HepG2 (cell line): ENCODE results near the gene CPM. TPM values are rescaled to one million over a fixed set of nuclear protein-coding genes. Genes with fewer than 3 reads are reported as not detected.

Experiments used
- ATAC-seq: fragments of 200-7000 bp; cut with Tn5 transposase; 3 replicates; pipeline ENCODE4 v1.9.1; 2020; ENCODE audit warnings: mild to moderate bottlenecking, moderate library complexity
- BruUV-seq: library from RNA; stranded (reverse); fragments of 400-500 nt; replicated peaks from 2 replicates; lab custom pipeline; 2021; lab: Mats Ljungman, UMichigan
- CTCF ChIA-PET: fragments of 300-600 bp; formaldehyde crosslinking; extraction: SDS; loops from one replicate; lab custom pipeline; 2021; ENCODE audit warnings: low total read pairs, inconsistent platforms, low intra/inter-chr PET ratio; lab: Yijun Ruan, JAX
- POLR2A ChIA-PET: fragments of 350-600 bp; sonication (Branson Sonifier 250); formaldehyde crosslinking; loops from one replicate; lab custom pipeline; 2020; ENCODE audit warnings: antibody characterized with exemption, inconsistent platforms; lab: Yijun Ruan, JAX
- DNase-seq: peaks from one replicate; pipeline ENCODE4 v3.0.0-alpha.2; 2015; ENCODE audit warnings: low spot score
- FAIRE-seq: peaks from 3 replicates; lab custom pipeline; 2011; peaks lifted over from hg19 to GRCh38; lab: Jason Lieb, UNC
- H2AFZ ChIP-seq: one replicate; pipeline ENCODE4 v1.6.1; 2011; ENCODE audit warnings: low read length, inconsistent platforms
- H3K27ac ChIP-seq: fragments of 300-600 bp; 3 replicates; pipeline ENCODE4 v1.8.0; 2011; ENCODE audit warnings: mixed run types, mild to moderate bottlenecking, mixed read lengths, low read length, inconsistent platforms; ENCODE audit not compliant: insufficient read depth; ENCODE audit errors: extremely low read length
- H3K27me3 ChIP-seq, 2 experiments: fragments of 200-600 bp in 1 of 2; 2 replicates in 1 of 2; 3 replicates in 1 of 2; pipeline versions ENCODE4 v1.6.0 to v1.8.0; 2011; ENCODE audit warnings: low read length in 2 of 2, mild to moderate bottlenecking in 2 of 2, moderate library complexity in 2 of 2, inconsistent platforms in 1 of 2; ENCODE audit not compliant: insufficient read depth in 2 of 2, control insufficient read depth in 1 of 2
- H3K36me3 ChIP-seq, 2 experiments: fragments of 200-600 bp in 1 of 2; replicated peaks in 1 of 2; 2 replicates in 1 of 2; 3 replicates in 1 of 2; pipeline versions ENCODE4 v1.5.1 to v1.8.0; 2011; ENCODE audit warnings: low read length in 2 of 2, inconsistent platforms in 1 of 2; ENCODE audit not compliant: insufficient read depth in 2 of 2, control insufficient read depth in 1 of 2
- H3K4me1 ChIP-seq: 2 replicates; pipeline ENCODE4 v1.5.1; 2012; ENCODE audit warnings: low read length, inconsistent platforms; ENCODE audit not compliant: insufficient read depth
- H3K4me2 ChIP-seq: 2 replicates; pipeline ENCODE4 v1.6.0; 2011; ENCODE audit warnings: low read depth, low read length, inconsistent platforms
- H3K4me3 ChIP-seq, 3 experiments: fragments of 200-600 bp in 1 of 3; sonication (generic), shearing (Covaris generic) in 1 of 3; replicated peaks in 1 of 3; 2 replicates each; pipeline ENCODE4 v1.5.1; 2011 to 2016; ENCODE audit warnings: low read length in 3 of 3, inconsistent platforms in 2 of 3, low read depth in 2 of 3, mild to moderate bottlenecking in 2 of 3, control low read depth in 1 of 3, mixed read lengths in 1 of 3; ENCODE audit not compliant: insufficient read depth in 1 of 3
- H3K79me2 ChIP-seq: one replicate; pipeline ENCODE4 v1.6.1; 2011; ENCODE audit warnings: low read length, inconsistent platforms; ENCODE audit not compliant: insufficient read depth
- H3K9ac ChIP-seq: 2 replicates; pipeline ENCODE4 v1.6.0; 2011; ENCODE audit warnings: mild to moderate bottlenecking, low read depth, low read length, inconsistent platforms; ENCODE audit not compliant: insufficient read depth
- H3K9me3 ChIP-seq: 2 replicates; pipeline ENCODE4 v1.5.1; 2012; ENCODE audit warnings: mild to moderate bottlenecking, low read length
- H4K20me1 ChIP-seq: 2 replicates; pipeline ENCODE4 v1.6.0; 2011; ENCODE audit warnings: inconsistent platforms, mild to moderate bottlenecking, low read length, moderate library complexity; ENCODE audit not compliant: insufficient read depth
- ARID2 ChIP-seq: sonication (generic); formaldehyde crosslinking; IDR thresholded peaks from 2 replicates; pipeline ENCODE4 v1.8.1; 2022; ENCODE audit warnings: mild to moderate bottlenecking, missing genetic modification reagents, borderline replicate concordance
- FOXA3 ChIP-seq: IDR thresholded peaks from 2 replicates; pipeline ENCODE4 v1.6.1; 2016; ENCODE audit warnings: missing genetic modification reagents, missing compliant biosample characterization
- FOXC1 ChIP-seq: sonication (generic); formaldehyde crosslinking; IDR thresholded peaks from 2 replicates; pipeline ENCODE4 v1.8.0; 2022; ENCODE audit warnings: mild to moderate bottlenecking, missing genetic modification reagents, borderline replicate concordance
- GLMP ChIP-seq: sonication (generic); formaldehyde crosslinking; IDR thresholded peaks from 2 replicates; pipeline ENCODE4 v1.9.0; 2021; ENCODE audit warnings: missing genetic modification reagents, mild to moderate bottlenecking, borderline replicate concordance
- NFKB2 ChIP-seq: sonication (generic); formaldehyde crosslinking; IDR thresholded peaks from 2 replicates; pipeline ENCODE4 v1.4.0; 2020; ENCODE audit warnings: missing genetic modification reagents, borderline replicate concordance
- RXRA ChIP-seq: sonication (generic); formaldehyde crosslinking; IDR thresholded peaks from 2 replicates; pipeline ENCODE4 v1.5.1; 2020; ENCODE audit warnings: missing genetic modification reagents
- SNAPC2 ChIP-seq: sonication (generic); formaldehyde crosslinking; IDR thresholded peaks from 2 replicates; pipeline ENCODE4 v1.8.1; 2022; ENCODE audit warnings: mild to moderate bottlenecking, missing genetic modification reagents
- ZNF256 ChIP-seq: sonication (generic); formaldehyde crosslinking; conservative IDR thresholded peaks from 2 replicates; pipeline ENCODE4 v1.4.0; 2020; ENCODE audit warnings: missing genetic modification reagents
- ZNF543 ChIP-seq: sonication (generic); formaldehyde crosslinking; IDR thresholded peaks from 2 replicates; pipeline ENCODE4 v1.4.0; 2020; ENCODE audit warnings: mild to moderate bottlenecking, missing genetic modification reagents
- ZNF660 ChIP-seq: sonication (generic); formaldehyde crosslinking; IDR thresholded peaks from 2 replicates; pipeline ENCODE4 v1.5.1; 2020; ENCODE audit warnings: mild to moderate bottlenecking, low read depth, missing genetic modification reagents, borderline replicate concordance
- WGBS: methylation state at CpG from one replicate; pipeline ENCODE4 v1.1.6; 2017; ENCODE audit warnings: low lambda C conversion rate; 5-methylcytosine and 5-hydroxymethylcytosine counted together
- in situ Hi-C: cut with HindIII; loops from 2 replicates; pipeline ENCODE4 v1.10.0; 2017; ENCODE audit warnings: low pct_unique_long_range_greater_than_20kb; ENCODE audit not compliant: extremely low pct_ligation_motif_present
- intact Hi-C: fragments of 100-400 bp; cut with micrococcal nuclease; formaldehyde crosslinking; loops from one replicate; pipeline ENCODE4 v1.10.0; 2022; ENCODE audit not compliant: unreplicated experiment
- polyA plus RNA-seq, 8 experiments: library from polyadenylated mRNA; depleted of rRNA in 3 of 8; stranded (reverse) in 7 of 8; unstranded in 1 of 8; fragments of >200 nt; fragmentation: Illumina TruSeq in 4 of 8; extraction: Trizol in 4 of 8; gene quantifications; 2 replicates each; pipeline versions ENCODE4 v1.2.1 to v1.2.3, GENCODE V29; 2011 to 2016; ENCODE audit warnings: low read depth in 4 of 8, missing spikeins in 1 of 8, mixed read lengths in 1 of 8; ENCODE audit not compliant: insufficient read depth in 1 of 8
- total RNA-seq, 5 experiments: library from RNA; depleted of rRNA; stranded (reverse); fragments of >200 nt; fragmentation: Illumina TruSeq; extraction: Trizol; gene quantifications; 2 replicates each; pipeline ENCODE4 v1.2.3, GENCODE V29; 2016; ENCODE audit warnings: low read depth in 1 of 5
- TF ChIP-seq, protein P1 (sequence below): sonication (generic); formaldehyde crosslinking; IDR thresholded peaks from 2 replicates; pipeline ENCODE4 v1.5.1; 2020; ENCODE audit warnings: missing genetic modification reagents, mild to moderate bottlenecking, borderline replicate concordance

The CPM gene
- total and polyA plus RNA-seq, 2 of the 13 experiments (the other 11 are each of a cell fraction or from before 2014, with no cell fraction given) = not detected

DNA sequence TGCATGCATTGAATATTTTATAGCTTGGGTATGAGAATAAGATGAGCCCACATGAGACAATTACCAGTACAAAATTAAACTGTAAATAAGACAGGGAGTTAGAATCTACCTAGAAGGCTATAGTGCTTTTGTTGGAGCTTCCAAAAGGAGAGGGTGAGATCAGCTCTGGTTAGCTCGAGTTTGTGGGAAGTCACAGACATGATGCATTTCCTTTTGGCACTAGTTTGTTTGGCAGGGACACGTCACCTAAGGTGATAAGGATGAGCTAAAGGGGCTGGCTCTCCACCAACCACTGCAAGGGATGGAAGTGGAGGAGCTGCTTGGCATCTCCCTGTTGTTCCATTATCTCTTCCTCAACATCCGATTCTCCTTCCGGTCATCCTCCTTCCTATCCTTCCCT is 48.5 kb upstream of the CPM start:
- Histone ChIP-seq H3K79me2 (no peaks in the 10 kb centered on the region), H3K9me3 (peaks cover 20% of the 10 kb centered on the region), H4K20me1 (no peaks in the 10 kb centered on the region), H3K36me3 (no peaks in the 10 kb centered on the region), H3K4me3 (no peak overlapping the region), H3K4me1 (peaks cover 9% of the 10 kb centered on the region), H3K4me2 (no peak overlapping the region), H3K9ac (no peak overlapping the region), H3K27ac (no peak overlapping the region), H2AFZ (no peak overlapping the region), H3K27me3 (peaks cover 0 to 5% of the 10 kb centered on the region in 2 experiments; a peak in 3 of 5 replicates)
- no TSS peak for BruUV-seq
- ATAC-seq (no peak), FAIRE-seq (no peak), DNase-seq (no peak)
- in situ Hi-C loops (no loop called here), intact Hi-C loops (no loop called here)
- POLR2A ChIA-PET = no interaction called here
- CTCF ChIA-PET = no interaction called here
- no peak for TF ChIP-seq FOXA3
- TF ChIP-seq ZNF543 = no peak
- TF ChIP-seq, protein P1, sequence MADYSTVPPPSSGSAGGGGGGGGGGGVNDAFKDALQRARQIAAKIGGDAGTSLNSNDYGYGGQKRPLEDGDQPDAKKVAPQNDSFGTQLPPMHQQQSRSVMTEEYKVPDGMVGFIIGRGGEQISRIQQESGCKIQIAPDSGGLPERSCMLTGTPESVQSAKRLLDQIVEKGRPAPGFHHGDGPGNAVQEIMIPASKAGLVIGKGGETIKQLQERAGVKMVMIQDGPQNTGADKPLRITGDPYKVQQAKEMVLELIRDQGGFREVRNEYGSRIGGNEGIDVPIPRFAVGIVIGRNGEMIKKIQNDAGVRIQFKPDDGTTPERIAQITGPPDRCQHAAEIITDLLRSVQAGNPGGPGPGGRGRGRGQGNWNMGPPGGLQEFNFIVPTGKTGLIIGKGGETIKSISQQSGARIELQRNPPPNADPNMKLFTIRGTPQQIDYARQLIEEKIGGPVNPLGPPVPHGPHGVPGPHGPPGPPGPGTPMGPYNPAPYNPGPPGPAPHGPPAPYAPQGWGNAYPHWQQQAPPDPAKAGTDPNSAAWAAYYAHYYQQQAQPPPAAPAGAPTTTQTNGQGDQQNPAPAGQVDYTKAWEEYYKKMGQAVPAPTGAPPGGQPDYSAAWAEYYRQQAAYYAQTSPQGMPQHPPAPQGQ (CRISPR knock-in tag) = no peak
- TF ChIP-seq ZNF256 (CRISPR knock-in tag) = no peak
- TF ChIP-seq NFKB2 (CRISPR knock-in tag) = no peak
- TF ChIP-seq FOXC1 (CRISPR knock-in tag) = no peak
- TF ChIP-seq GLMP = no peak
- TF ChIP-seq RXRA (CRISPR knock-in tag) = no peak
- TF ChIP-seq ZNF660 (CRISPR knock-in tag) = no peak
- TF ChIP-seq SNAPC2 = no peak
- no peak for TF ChIP-seq ARID2 (CRISPR knock-in tag)
- 47% methylated on average over 4 of the region's 4 CpGs for WGBS
